ENCODE data around the gene REXO4. TPM values are rescaled to one million over a fixed set of nuclear protein-coding genes. Genes with fewer than 3 reads are reported as not detected.

REXO4 gene
- total RNA-seq, 3 donors from 2014 or later: 18.7 to 26.0 (median 20.1) TPM

- Histone ChIP-seq H3K9me3 (no peaks in the 10 kb centered on the region), H3K4me3 (no peak overlapping the region), H3K4me1 (ENCODE audit: low read depth) (no peaks in the 10 kb centered on the region), H3K36me3 (ENCODE audit: low read depth) (no peaks in the 10 kb centered on the region)
- ATAC-seq: no peak
- no peak for DNase-seq
- intact Hi-C loops (cut with DNase I, micrococcal nuclease): no loop called here
- no peak for TF ChIP-seq CTCF (IDR thresholded peaks at IDR 0.05)
These were observed 21.5 kb upstream of the REXO4 start for GRCh38 chr9:133439337-133439736.

- intact Hi-C loops (cut with DNase I, micrococcal nuclease): no loop called here
- ATAC-seq: peak; percentile 58
- no peak for TF ChIP-seq CTCF (IDR thresholded peaks at IDR 0.05)
- Histone ChIP-seq H3K4me3 (no peak overlapping the region), H3K9me3 (no peaks in the 10 kb centered on the region), H3K4me1 (ENCODE audit: low read depth) (no peaks in the 10 kb centered on the region), H3K36me3 (ENCODE audit: low read depth) (no peaks in the 10 kb centered on the region)
- peak in 1 of 3 donors; percentile 46 for DNase-seq
These were observed 20.1 kb upstream of the REXO4 start for GRCh38 chr9:133437753-133438531.

DNA sequence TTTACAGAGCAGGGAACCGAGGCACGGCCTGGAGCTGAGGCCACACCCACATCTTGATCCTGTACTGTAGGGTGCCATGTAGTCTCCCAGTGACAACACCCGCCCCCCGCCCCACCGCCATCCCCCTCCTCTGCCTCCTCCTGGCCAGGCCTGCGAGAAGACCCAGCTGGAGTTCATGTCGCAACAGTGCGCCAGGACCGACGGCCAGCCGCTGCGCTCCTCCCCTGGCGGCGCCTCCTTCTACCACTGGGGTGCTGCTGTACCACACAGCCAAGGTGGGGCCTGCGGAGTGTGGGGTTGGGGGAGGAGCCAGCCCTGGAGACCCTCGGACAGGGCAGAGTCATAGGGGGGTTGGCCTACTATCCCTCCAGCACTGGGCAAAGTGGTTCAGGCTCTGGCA, 18.9 kb upstream of the REXO4 start:
- DNase-seq: no peak
- no peak for TF ChIP-seq CTCF (IDR thresholded peaks at IDR 0.05)
- ATAC-seq: no peak
- Histone ChIP-seq H3K4me3 (no peak overlapping the region), H3K4me1 (ENCODE audit: low read depth) (no peaks in the 10 kb centered on the region), H3K9me3 (no peaks in the 10 kb centered on the region), H3K36me3 (ENCODE audit: low read depth) (no peaks in the 10 kb centered on the region)
- intact Hi-C loops (cut with DNase I, micrococcal nuclease): no loop called here

DNA sequence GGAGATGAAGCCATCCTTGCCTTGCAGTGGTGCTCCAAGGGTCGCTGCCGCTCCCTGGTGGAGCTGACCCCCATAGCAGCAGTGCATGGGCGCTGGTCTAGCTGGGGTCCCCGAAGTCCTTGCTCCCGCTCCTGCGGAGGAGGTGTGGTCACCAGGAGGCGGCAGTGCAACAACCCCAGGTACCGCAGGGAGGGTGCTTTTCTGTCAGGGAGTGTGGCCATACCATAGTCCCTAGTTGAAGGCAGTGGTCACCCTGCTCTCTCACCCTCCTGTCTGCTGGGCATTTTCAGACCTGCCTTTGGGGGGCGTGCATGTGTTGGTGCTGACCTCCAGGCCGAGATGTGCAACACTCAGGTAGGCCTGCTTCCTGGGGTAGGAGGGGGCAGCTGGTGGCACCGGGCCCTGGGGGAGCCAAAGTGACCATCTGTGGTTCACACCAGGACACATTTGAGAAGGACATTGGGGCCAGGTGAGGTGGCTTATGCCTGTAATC, 15.6 kb upstream of the REXO4 start:
- Histone ChIP-seq H3K4me3 (no peak overlapping the region), H3K9me3 (no peaks in the 10 kb centered on the region), H3K36me3 (ENCODE audit: low read depth) (no peaks in the 10 kb centered on the region), H3K4me1 (ENCODE audit: low read depth) (no peaks in the 10 kb centered on the region)
- intact Hi-C loops (cut with DNase I, micrococcal nuclease): no loop called here
- ATAC-seq (no peak), DNase-seq (no peak)
- no peak for TF ChIP-seq CTCF (IDR thresholded peaks at IDR 0.05)

- TF ChIP-seq CTCF (IDR thresholded peaks at IDR 0.05): no peak
- no peak overlapping the region for H3K4me3 ChIP-seq
- H3K4me1 ChIP-seq (ENCODE audit: low read depth): peaks cover 4% of the 10 kb centered on the region
- DNase-seq: no peak
- no peaks in the 10 kb centered on the region for H3K36me3 ChIP-seq (ENCODE audit: low read depth)
- no peaks in the 10 kb centered on the region for H3K9me3 ChIP-seq
- intact Hi-C loops (cut with DNase I, micrococcal nuclease): no loop called here
- no peak for ATAC-seq
These were observed 12.4 kb upstream of the REXO4 start for GRCh38 chr9:133430244-133430643.

Data from mucosa of descending colon (tissue), 3 donors.